Common myeloid progenitor, CD34-positive (primary cell): ENCODE data around the gene UBE3C.
"Not testable (repeated sequence)": the region's sequence is repeated elsewhere in the genome, so short reads cannot be mapped to it uniquely, and the experiment has no call there.

Experiments
- CTCF ChIA-PET: fragments of 350-600 bp; sonication (Branson Sonifier 250); formaldehyde crosslinking; loops from one replicate; lab custom pipeline; 2021; ENCODE audit warnings: antibody characterized with exemption; lab: Charles Lee
- POLR2A ChIA-PET: fragments of 350-600 bp; sonication (Branson Sonifier 250); formaldehyde crosslinking; loops from one replicate; lab custom pipeline; 2021; ENCODE audit warnings: antibody characterized with exemption; lab: Charles Lee
- DNase-seq, 3 donors: peaks; one replicate each; pipeline versions ENCODE4 v3.0.0 to v3.0.0-alpha.2; 2013
- H3K27ac ChIP-seq, 2 experiments: 1 replicate in 1 of 2; 2 replicates in 1 of 2; pipeline ENCODE4 v1.7.0; 2013; ENCODE audit warnings: inconsistent platforms in 2 of 2, low read length in 2 of 2, mild to moderate bottlenecking in 2 of 2, low read depth in 1 of 2, moderate library complexity in 1 of 2; ENCODE audit not compliant: severe bottlenecking in 2 of 2, insufficient read depth in 1 of 2, poor library complexity in 1 of 2
- H3K27me3 ChIP-seq, 5 experiments: replicated peaks in 2 of 5; 1 replicate in 3 of 5; 2 replicates in 2 of 5; pipeline versions ENCODE4 v1.6.1 to v1.7.0; 2013; ENCODE audit warnings: low read length in 4 of 5, mild to moderate bottlenecking in 2 of 5, moderate library complexity in 2 of 5, inconsistent platforms in 1 of 5; ENCODE audit not compliant: insufficient read depth in 5 of 5, control insufficient read depth in 4 of 5
- H3K36me3 ChIP-seq, 4 experiments: 1 replicate in 2 of 4; 2 replicates in 2 of 4; pipeline versions ENCODE4 v1.6.1 to v1.7.0; 2013; ENCODE audit warnings: low read length in 3 of 4, control low read depth in 1 of 4, mild to moderate bottlenecking in 1 of 4; ENCODE audit not compliant: control insufficient read depth in 4 of 4, insufficient read depth in 4 of 4
- H3K4me1 ChIP-seq, 4 experiments: 1 replicate in 3 of 4; 2 replicates in 1 of 4; pipeline versions ENCODE4 v1.6.1 to v1.7.1; 2013; ENCODE audit warnings: low read length in 3 of 4, mild to moderate bottlenecking in 3 of 4, control low read depth in 1 of 4, inconsistent platforms in 1 of 4, moderate library complexity in 1 of 4; ENCODE audit not compliant: control insufficient read depth in 4 of 4, insufficient read depth in 4 of 4; ENCODE audit errors: control extremely low read depth in 1 of 4
- H3K4me3 ChIP-seq, 7 experiments: 1 replicate in 4 of 7; 2 replicates in 3 of 7; pipeline versions ENCODE4 v1.5.1 to v1.7.0; 2013; ENCODE audit warnings: mild to moderate bottlenecking in 7 of 7, low read length in 6 of 7, moderate library complexity in 6 of 7, inconsistent platforms in 2 of 7, low read depth in 2 of 7, control low read depth in 1 of 7; ENCODE audit not compliant: insufficient read depth in 4 of 7, control insufficient read depth in 1 of 7; ENCODE audit errors: extremely low read depth in 1 of 7
- H3K9me3 ChIP-seq, 5 experiments: 1 replicate in 4 of 5; 2 replicates in 1 of 5; pipeline versions ENCODE4 v1.6.1 to v1.7.1; 2013; ENCODE audit warnings: low read length in 4 of 5, mild to moderate bottlenecking in 2 of 5, inconsistent platforms in 1 of 5, low read depth in 1 of 5, moderate library complexity in 1 of 5; ENCODE audit not compliant: control insufficient read depth in 4 of 5, insufficient read depth in 2 of 5; ENCODE audit errors: control extremely low read depth in 1 of 5
- WGBS: methylation state at CpG from one replicate; pipeline ENCODE4 v1.1.5; 2013; ENCODE audit not compliant: insufficient coverage; 5-methylcytosine and 5-hydroxymethylcytosine counted together

The UBE3C gene

DNA sequence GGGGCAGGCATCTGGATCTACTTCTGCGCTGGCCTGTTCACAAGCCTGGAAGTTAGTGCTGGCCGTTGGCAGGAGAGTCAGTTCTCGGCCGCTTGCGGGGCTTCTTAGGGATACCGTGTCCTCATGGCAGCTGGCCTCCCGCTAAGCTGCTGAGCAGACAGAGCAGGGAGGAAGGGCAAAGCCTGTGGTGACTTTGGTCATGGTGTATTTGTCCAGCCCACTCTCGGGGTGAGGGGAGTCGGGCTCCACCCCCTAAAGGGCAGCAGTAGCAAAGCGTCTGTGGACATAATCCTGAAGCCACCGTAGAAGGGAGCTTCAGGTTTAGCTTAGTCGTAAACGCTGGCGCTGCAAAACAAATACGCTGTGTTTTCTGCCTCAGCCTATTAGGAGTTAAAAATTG, 12.2 kb downstream of the UBE3C start:
- no peak for DNase-seq
- H3K27me3 ChIP-seq = no peaks in the 10 kb centered on the region
- H3K9me3 ChIP-seq = no peaks in the 10 kb centered on the region
- 96% methylated on average over 9 of the region's 15 CpGs for WGBS
- ChIA-PET CTCF (no interaction called here), POLR2A (no interaction called here)
- peaks cover 3 to 21% (median 8%) of the 10 kb centered on the region in 4 experiments for H3K36me3 ChIP-seq
- no peaks in the 10 kb centered on the region for H3K4me1 ChIP-seq
- no peak overlapping the region for H3K27ac ChIP-seq
- H3K4me3 ChIP-seq = no peak overlapping the region

DNA sequence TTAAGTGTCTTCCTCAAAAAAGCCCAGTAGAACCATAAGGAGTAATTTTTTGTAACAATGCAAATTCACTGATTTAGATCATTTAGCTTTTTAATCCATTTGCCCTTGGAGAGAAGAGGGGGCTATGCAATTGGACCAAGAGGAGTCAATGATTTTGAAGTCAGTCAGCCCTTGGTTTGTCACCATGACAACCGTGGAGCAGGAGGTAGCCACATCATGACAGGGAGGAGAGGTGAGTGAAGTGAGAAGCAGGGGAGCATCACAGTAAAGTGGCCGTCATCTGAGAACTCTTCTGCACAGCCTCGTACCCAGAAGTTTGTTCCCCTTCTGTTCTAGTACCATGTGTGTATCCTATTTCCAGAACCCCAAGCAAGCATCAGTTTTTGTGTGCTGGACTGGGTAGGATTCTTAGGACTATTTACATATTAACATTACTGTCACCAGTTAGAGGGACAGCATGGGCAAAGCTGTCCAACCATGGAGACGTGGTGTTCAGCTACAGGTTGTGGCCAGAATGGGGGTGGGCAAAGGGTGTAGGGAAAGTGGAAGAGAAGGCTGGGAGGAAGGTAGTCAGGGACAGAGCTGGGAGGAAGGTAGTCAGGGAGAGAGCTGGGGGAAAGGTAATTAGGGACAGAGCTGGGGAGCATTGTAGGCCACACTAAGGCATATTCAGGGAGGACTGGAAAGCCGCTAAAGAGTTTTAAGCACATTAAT, 13.1 kb downstream of the UBE3C start:
- H3K27me3 ChIP-seq = no peaks in the 10 kb centered on the region
- ChIA-PET CTCF (interaction anchor here (1.9 to 2.1 kb wide), 2 partner anchors 9 to 12 kb away, joined by 4 to 6 read pairs; no protein-coding TSS in a partner anchor), POLR2A (no interaction called here)
- WGBS = 100% methylated on average over 3 of the region's 5 CpGs
- no peak overlapping the region for H3K4me3 ChIP-seq
- peaks cover 3 to 21% (median 6%) of the 10 kb centered on the region in 4 experiments for H3K36me3 ChIP-seq
- H3K9me3 ChIP-seq = no peaks in the 10 kb centered on the region
- no peaks in the 10 kb centered on the region for H3K4me1 ChIP-seq
- no peak overlapping the region for H3K27ac ChIP-seq
- no peak for DNase-seq

DNA sequence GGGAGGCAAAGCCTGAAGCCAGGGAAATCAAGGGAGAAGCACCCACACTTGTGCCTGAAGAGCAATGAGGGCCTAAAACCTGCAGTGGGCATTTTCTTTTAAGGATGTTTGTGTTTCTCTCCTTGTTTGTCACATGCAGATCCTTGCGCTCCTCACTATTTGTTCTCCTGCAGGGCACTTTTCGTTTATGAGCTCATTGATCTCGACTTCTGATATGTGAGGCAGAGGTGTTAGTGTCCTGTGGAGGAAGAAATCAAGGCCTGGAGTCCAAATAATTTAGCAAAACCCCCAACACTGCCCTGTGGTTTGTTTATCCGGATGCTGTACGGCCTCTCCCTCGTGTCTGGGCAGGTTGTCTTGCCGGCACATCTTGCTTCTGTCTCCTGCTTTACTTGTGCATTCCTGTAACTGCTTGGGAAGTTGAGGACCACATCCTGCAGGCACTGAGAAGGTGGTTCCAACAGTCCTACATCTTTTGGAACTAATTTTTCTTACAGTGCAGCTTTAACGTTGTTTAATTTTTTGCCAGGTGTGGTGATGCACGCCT, 13.7 kb downstream of the UBE3C start:
- Histone ChIP-seq H3K4me1 (no peaks in the 10 kb centered on the region), H3K27me3 (no peaks in the 10 kb centered on the region), H3K36me3 (peaks cover 3 to 21% (median 6%) of the 10 kb centered on the region in 4 experiments), H3K27ac (no peak overlapping the region), H3K4me3 (no peak overlapping the region), H3K9me3 (no peaks in the 10 kb centered on the region)
- no peak for DNase-seq
- ChIA-PET CTCF (interaction anchor here (1.9 to 2.1 kb wide), 2 partner anchors 10 to 11 kb away, joined by 4 to 6 read pairs; no protein-coding TSS in a partner anchor), POLR2A (no interaction called here)
- 99% methylated on average over 9 of the region's 9 CpGs for WGBS

DNA sequence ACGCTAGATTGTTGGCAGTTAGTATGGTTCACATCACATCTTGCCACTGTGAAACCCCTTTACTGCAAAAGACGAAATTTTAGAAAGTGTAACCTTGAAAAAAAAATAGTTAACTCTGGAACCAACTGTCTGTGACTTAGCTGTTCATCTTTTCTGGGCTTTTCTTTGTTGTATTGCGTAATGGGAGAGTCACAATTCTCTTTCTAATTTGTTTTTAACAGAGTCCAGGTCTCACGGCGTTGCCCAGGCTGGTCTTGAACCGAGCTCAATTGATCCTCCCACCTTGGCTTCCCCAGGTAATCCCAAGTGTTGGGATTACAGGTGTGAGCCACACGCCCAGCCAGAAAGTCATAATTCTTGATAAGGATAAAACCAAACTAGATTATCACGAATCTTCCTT, 14.5 kb downstream of the UBE3C start:
- POLR2A ChIA-PET = no interaction called here

DNA sequence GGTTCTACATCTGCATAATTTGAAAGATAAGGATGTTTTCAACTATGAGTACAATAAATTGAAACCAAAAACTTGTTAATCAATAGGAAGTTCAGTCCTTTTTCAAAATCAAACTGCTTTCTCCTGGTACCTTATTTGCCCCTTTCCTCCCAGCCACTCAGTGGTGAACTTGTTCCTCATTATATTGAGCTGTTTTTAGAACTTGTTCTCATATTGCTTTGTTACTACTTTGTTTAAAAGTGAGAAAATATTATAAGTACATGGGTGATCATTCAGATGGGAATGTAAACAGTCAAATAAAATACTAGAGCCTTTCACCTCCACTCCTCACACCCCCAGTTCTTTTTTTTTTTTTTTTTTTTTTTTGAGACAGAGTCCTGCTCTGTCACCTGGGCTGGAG, 17.2 kb downstream of the UBE3C start:
- Histone ChIP-seq H3K36me3 (peaks cover 0 to 9% (median 5%) of the 10 kb centered on the region in 4 experiments), H3K4me3 (no peak overlapping the region), H3K4me1 (no peaks in the 10 kb centered on the region), H3K9me3 (no peaks in the 10 kb centered on the region), H3K27ac (no peak overlapping the region), H3K27me3 (no peaks in the 10 kb centered on the region)
- DNase-seq = no peak
- CTCF ChIA-PET = interaction anchor here (0.6 to 1.6 kb wide), 2 partner anchors 10 to 1357 kb away, joined by 4 read pairs; no protein-coding TSS in a partner anchor
- POLR2A ChIA-PET = no interaction called here

More for the DNA sequence above, 14.5 kb downstream of the UBE3C start:
- Histone ChIP-seq H3K27me3 (no peaks in the 10 kb centered on the region), H3K36me3 (peaks cover 3 to 21% (median 6%) of the 10 kb centered on the region in 4 experiments), H3K4me1 (no peaks in the 10 kb centered on the region), H3K27ac (no peak overlapping the region), H3K4me3 (no peak overlapping the region), H3K9me3 (no peaks in the 10 kb centered on the region)
- CTCF ChIA-PET = interaction anchor here (1.9 to 2.1 kb wide), 2 partner anchors 11 kb away, joined by 4 to 6 read pairs; no protein-coding TSS in a partner anchor
- no peak for DNase-seq
- 98% methylated on average over 6 of the region's 8 CpGs for WGBS

DNA sequence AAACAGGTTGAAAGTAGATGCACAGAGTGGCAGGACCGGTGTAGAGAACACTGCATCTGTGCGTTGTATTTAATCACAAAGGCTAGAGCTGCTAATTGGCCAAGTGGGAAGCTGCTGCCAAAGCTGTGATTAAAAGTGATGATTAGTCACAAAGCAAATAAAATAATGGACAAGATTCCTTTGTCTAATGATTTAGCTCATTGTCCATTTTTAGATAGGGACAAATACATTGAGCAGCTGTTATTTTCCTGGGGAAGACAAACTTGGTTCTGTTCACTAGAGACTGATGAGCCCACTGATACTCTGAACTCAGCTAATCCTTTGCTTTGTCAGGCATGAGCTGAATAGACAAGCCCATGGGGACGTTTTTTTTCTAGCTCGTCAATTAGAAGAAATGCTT, 19.7 kb downstream of the UBE3C start:
- WGBS = 100% methylated on average over 2 of the region's 4 CpGs
- CTCF ChIA-PET = interaction anchor here (1.6 kb wide), 1 partner anchor 10 kb away, joined by 10 read pairs; no protein-coding TSS in a partner anchor
- Histone ChIP-seq H3K9me3 (no peaks in the 10 kb centered on the region), H3K4me1 (no peaks in the 10 kb centered on the region), H3K4me3 (no peak overlapping the region), H3K27ac (no peak overlapping the region), H3K27me3 (no peaks in the 10 kb centered on the region), H3K36me3 (peaks cover 2 to 8% (median 4%) of the 10 kb centered on the region in 4 experiments)
- POLR2A ChIA-PET = no interaction called here
- DNase-seq = no peak

DNA sequence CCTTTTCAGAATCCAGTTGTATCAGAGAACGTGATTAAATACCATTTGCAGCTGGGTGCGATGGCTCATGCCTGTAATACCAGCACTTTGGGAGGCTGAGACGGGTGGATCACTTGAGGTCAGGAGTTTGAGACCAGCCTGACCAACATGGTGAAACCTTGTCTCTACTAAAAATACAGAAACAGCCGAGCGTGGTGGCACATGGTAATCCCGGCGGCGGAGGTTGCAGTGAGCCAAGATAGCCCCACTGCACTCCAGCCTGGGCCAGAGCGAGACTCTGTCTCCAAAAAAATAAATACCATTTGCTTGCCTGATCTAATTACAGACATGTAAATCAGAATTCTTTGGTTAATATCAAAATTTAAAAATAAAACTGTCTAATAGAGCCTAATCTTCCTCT, 20.8 kb downstream of the UBE3C start:
- CTCF ChIA-PET, H3K9me3 ChIP-seq, DNase-seq, H3K4me1 ChIP-seq, H3K4me3 ChIP-seq, H3K27me3 ChIP-seq, H3K27ac ChIP-seq, POLR2A ChIA-PET: not testable (repeated sequence)
- H3K36me3 ChIP-seq = peaks cover 7 to 10% (median 9%) of the 10 kb centered on the region in 4 experiments
- WGBS = 98% methylated on average over 5 of the region's 9 CpGs
